GM21447 (cell line): ENCODE measurements around the gene DOP1A.

ENCODE experiments used
- ATAC-seq: cut with Tn5 transposase; IDR thresholded peaks from one replicate; pipeline ENCODE4 v1.9.1; 2021; ENCODE audit not compliant: unreplicated experiment

Gene DOP1A, protein sequence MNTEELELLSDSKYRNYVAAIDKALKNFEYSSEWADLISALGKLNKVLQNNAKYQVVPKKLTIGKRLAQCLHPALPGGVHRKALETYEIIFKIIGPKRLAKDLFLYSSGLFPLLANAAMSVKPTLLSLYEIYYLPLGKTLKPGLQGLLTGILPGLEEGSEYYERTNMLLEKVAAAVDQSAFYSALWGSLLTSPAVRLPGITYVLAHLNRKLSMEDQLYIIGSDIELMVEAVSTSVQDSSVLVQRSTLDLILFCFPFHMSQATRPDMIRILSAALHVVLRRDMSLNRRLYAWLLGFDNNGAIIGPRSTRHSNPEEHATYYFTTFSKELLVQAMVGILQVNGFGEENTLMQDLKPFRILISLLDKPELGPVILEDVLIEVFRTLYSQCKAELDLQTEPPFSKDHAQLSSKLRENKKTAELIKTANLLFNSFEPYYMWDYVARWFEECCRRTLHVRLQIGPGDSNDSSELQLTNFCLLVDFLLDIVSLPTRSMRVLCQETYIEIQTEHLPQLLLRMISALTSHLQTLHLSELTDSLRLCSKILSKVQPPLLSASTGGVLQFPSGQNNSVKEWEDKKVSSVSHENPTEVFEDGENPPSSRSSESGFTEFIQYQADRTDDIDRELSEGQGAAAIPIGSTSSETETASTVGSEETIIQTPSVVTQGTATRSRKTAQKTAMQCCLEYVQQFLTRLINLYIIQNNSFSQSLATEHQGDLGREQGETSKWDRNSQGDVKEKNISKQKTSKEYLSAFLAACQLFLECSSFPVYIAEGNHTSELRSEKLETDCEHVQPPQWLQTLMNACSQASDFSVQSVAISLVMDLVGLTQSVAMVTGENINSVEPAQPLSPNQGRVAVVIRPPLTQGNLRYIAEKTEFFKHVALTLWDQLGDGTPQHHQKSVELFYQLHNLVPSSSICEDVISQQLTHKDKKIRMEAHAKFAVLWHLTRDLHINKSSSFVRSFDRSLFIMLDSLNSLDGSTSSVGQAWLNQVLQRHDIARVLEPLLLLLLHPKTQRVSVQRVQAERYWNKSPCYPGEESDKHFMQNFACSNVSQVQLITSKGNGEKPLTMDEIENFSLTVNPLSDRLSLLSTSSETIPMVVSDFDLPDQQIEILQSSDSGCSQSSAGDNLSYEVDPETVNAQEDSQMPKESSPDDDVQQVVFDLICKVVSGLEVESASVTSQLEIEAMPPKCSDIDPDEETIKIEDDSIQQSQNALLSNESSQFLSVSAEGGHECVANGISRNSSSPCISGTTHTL (N-terminal part only)

DNA sequence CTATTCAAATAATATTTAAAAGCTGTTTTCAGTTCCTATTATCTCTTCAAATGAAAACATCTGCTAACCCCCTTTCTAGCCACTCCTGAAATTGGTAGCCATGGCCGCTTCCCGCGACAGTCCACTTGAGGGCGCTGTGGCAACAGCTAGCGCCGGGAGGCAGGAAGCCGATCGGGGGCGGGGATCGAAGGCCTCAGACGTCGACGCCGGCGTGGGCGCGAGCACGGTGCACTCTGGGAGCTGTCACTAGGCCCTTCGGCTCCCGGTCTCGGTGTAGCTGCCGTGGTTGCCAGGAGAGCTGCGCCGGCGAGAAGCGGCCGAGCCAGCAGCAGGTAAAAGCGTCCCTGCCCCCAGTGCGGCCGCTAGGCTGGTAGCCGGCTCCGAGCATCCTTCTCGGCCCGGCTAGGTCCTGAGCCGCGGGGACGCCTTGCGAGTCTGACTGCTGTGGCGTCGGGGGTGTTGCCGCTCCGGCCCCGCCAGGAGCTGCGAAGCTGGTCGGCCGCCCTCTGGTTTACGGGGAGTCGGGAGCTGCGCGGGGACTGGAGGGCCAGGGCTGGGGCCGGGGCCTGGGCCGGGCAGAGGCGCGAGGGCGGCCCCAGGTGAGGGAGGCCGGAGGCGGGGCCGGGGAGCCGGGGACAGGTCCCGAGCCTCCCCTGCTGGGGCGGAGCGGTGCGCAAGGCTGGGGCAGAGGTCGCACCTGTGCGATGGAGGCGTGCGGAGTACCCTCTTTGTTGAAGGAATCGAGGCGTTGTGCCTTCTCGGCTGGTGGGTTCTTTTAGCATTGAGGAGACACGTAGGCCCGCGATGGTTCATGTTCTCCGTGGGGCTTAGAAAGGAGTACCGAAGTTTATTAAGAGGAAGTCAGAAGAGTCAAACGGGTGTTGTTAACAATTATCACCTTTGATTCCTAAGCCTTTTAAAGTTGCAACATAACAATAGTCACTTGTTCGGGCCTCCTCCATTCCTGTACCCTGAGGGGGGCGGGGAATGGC is at the start of gene DOP1A:
Gene DOP1A (plus strand): TSS at position 224 of the 992 bp plus-strand sequence. CDS start 29,307 bp downstream, outside the sequence.
- peak; percentile 77 for ATAC-seq

DNA sequence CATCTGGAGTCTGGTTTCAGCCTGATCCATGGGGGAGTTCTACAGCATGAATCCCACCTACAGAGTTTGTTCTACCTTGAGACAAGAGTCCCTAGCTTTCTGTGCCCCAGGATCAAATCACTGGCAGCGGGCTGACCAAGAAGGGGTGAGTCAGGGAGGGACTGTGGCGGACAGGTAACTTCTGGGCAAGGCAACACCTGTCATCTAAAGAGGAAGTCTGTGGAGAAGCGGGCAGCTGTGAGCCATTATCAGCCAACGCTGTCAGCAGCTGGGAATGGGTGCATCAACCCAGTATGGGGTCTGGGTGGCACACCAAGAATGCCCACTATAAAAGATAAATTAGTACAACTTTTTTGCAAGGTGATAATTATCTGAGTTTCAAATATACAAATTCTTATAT is 47.7 kb upstream of the DOP1A start:
- no peak for ATAC-seq

GRCh38 chr6:83031689-83032088 is 35.8 kb upstream of the DOP1A start:
- no peak for ATAC-seq

DNA sequence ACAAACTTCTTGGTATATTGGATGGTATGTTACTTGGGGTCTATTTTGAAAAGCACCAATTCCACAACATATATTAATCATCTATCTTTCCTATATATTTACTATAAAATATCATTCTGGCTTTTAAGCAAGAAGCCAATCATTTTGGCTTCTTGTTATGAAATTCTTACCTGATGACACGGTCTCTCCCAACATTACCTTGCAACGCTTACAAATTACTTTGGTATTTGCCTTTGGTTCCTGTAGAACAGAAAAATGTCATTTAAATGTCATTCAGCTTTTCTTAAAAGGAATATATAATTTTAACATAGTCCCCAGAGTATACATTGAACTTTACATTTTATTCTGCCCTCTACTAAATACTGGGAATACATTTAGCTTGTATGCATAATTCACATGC is 29.2 kb upstream of the DOP1A start:
- no peak for ATAC-seq

- ATAC-seq, result no peak
These were observed 24.9 kb upstream of the DOP1A start for GRCh38 chr6:83042467-83043053.

DNA sequence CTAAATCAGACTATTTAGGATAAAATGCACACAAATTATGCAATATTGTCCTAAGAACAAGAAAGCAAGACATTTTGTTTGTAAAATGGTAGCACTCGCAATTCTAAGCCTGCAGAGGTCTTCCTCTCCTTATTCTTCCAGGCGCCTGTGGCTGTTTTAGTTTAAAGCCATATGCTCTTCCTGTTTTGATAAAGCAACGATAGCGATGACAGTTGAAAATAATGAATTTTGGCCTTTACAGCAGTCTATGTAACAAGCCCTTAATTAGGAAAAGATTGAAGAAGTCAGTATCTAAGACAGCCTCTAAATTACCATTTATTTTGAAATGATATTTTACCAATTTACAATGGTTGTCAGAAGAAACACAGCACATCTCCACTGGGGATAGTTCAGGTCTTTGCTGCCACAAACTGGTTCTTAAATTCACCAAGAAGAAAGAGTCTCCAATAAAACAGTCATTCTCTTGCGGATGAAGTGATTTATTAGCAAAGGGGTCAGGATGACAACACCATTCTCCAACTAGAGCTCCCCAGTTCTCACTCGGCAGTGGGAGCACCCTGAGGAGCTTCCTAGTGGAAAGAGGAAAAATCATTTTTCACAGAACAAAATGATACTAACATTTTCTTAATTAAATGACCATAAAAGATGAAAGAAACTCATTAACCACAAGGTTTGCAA is 23.2 kb upstream of the DOP1A start:
- ATAC-seq, result no peak

GRCh38 chr6:83047065-83047754 is 20.3 kb upstream of the DOP1A start:
- no peak for ATAC-seq

DNA sequence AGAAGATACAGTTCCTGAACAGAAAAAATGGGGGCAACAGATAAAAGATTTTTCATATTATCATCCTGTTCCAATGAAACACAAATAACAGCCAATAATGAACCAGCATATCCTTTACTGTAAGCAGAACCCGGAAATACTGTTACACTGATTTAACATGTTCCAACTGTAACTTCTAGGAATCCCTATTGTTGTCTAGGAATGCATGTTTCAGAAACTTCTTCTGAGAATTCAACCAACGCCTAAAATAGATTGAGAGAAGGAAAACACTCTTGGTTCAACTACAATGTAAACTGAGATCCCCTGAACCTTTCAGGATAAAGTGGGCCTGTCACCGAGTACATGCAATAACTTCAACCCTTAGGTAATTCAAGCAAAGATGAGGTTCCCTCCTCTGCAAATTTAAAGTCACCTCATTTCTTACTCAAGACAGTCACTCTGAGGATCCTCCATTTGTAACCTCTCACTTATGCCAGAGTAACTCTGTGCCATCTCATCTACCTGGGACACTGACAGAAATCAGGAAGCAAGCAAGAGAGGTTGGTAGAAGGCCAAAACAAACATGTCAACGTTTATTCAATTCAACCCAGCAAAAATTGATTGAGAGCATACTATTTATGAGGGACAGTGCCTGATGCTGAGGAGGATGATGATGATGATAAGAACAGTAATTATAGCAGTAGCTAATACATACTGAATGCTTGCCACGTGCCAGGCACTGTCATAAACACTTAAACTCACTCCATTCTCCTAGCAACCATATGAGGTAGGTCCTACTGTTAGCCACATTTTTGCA is 15.9 kb upstream of the DOP1A start:
- ATAC-seq, result no peak

DNA sequence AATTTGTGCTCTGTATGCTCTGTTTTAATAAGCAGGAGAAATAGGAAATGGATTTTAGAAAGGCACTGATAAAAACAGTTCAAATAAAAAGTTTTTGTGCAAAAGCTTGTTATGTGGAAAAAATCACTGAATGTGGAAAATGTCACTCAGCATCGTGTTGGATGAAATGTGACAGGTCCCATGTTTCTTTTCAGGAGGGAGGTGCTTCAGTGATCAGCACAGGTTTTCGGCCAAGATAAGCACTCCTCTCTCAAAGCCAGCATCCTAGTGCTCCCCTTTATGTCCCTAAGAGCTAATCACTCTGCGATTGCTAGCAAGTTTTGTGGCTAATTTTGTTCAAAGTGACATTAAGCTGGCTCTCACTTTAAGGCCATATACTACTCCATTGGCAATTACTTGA is 13.8 kb upstream of the DOP1A start:
- ATAC-seq, result no peak

DNA sequence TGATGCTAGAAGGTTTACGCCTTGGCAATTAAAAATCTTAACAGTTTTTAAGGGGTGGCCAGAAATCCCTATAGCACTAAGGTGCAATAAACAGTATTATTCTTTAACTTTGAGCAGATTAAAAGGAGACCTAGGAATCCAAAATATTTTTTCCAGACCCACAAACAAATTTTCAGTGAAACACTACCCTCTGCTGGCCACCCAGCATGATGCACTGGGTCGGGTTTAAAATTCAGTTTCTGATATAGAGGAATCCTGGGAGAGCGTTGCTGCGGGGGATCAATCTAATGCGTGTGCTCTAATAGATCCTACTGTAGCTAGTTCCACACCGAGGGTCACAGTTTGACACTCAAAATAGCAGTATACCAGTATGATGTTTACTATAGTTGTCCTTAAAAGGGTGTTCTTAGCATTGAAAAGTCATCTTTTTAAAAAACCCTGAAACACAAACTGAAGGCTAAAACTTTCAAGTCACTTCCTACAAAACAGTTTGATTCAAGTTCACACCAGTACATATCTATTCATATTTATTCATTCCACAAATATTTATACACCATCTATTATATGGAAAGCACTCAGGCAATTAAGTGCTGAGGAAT is 12.0 kb upstream of the DOP1A start:
- peak; percentile 60 for ATAC-seq

GRCh38 chr6:83057705-83058321 is 9.7 kb upstream of the DOP1A start:
- peak; percentile 74 for ATAC-seq

- ATAC-seq, result no peak
These were observed 6.3 kb upstream of the DOP1A start for GRCh38 chr6:83061190-83061589.

DNA sequence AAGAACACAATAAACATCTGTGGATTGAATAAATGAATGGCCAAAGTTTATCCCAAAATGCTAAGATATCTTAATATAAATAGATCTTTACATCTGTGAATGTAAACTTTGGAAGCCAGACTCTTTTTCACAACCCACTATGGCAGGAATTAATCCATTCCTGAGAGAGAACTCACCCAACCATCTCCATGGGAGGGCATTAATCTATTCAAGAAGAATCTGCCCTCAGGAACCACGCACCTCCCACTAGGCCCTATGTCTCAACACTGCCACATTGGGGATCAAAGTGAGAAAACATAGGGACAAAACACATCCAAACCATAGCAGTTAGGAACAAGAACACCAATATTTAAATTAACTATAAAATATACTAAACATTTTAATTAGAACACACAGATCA is 5.2 kb upstream of the DOP1A start:
- no peak for ATAC-seq

- ATAC-seq, result peak; percentile 55
These were observed 1.8 kb upstream of the DOP1A start, which contains the start of gene UBE3D for GRCh38 chr6:83065511-83066192. Gene UBE3D, minus strand, starts transcription at chr6:83065841. Its CDS starts 123 bp downstream, at chr6:83065718.

DNA sequence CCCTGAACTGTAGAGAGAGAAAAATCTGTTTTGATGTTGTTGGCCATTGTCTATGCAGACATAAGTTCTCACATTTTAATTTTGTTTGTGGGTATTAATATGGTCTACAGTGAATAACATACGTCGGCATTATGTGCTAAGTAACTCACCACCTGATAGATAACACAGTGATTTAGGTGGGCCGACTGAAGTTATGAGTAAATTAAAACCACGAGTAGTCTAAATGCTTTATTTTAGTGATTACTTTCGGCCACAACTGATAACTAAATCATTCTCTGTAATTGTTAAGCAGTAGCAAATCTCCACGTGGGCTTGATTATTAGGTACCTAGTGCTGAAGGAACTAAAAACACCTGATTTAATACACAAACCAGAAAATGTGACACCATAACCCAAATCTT is 1.1 kb downstream of the DOP1A start:
- no peak for ATAC-seq

DNA sequence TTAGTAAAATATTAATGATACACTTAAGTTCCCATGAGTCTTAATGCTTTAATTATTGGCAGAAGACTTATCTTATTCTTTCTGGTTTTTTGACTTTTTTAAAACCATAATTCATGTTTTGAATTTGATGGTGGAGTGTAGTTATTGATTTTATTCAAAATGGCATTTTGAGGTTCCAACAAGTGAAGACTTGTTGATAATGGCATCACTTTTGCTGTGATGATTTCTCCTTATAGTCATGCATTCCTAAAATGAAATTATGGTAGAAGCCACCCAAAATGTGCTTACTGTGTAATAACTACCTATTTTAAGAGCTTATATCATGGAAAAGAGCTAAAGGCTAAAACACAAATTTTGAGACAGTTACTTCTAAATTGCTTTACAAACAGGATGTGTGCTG is 2.2 kb downstream of the DOP1A start:
- ATAC-seq, result no peak
